Left ventricle myocardium inferior (tissue), 1 donor: Measurements from ENCODE around the gene PRRC2B. TPM values are rescaled to one million over a fixed set of nuclear protein-coding genes. Genes with fewer than 3 reads are reported as not detected.

Experiments
- DNase-seq: peaks from one replicate; pipeline ENCODE4 v3.0.0-alpha.2; 2020
- H3K27ac ChIP-seq: fragments of 200-600 bp; replicated peaks from 2 replicates; pipeline ENCODE4 v1.8.0; 2021
- H3K27me3 ChIP-seq: fragments of 200-600 bp; 2 replicates; pipeline ENCODE4 v1.8.0; 2021; ENCODE audit warnings: low read depth
- H3K36me3 ChIP-seq: fragments of 200-600 bp; 2 replicates; pipeline ENCODE4 v1.8.0; 2021
- H3K4me1 ChIP-seq: fragments of 200-600 bp; 2 replicates; pipeline ENCODE4 v1.8.0; 2021
- H3K4me3 ChIP-seq: fragments of 200-600 bp; 2 replicates; pipeline ENCODE4 v1.8.0; 2021; ENCODE audit warnings: mild to moderate bottlenecking, moderate library complexity
- H3K9me3 ChIP-seq: fragments of 200-600 bp; replicated peaks from 2 replicates; pipeline ENCODE4 v1.8.0; 2021
- CTCF ChIP-seq: fragments of 200-600 bp; IDR thresholded peaks from 2 replicates; pipeline ENCODE4 v1.8.0; 2021; ENCODE audit warnings: antibody characterized with exemption, mild to moderate bottlenecking, borderline replicate concordance
- intact Hi-C: fragments of 100-400 bp; cut with micrococcal nuclease; formaldehyde crosslinking; loops from one replicate; pipeline ENCODE4 v1.11.0; 2022
- total RNA-seq: library from RNA; stranded (reverse); fragmentation: NEBNext Ultra II Directional; extraction: Animal tissue kit (Norgen Biotek cat#: 25700); gene quantifications from one replicate; pipeline ENCODE4 v1.2.1, GENCODE V29; 2021
- donor health status: DM: no; HTN: yes; CAD: no; lungs with severe emphysema.

Gene PRRC2B
- total RNA-seq, 1 donor from 2014 or later, result 109 TPM

DNA sequence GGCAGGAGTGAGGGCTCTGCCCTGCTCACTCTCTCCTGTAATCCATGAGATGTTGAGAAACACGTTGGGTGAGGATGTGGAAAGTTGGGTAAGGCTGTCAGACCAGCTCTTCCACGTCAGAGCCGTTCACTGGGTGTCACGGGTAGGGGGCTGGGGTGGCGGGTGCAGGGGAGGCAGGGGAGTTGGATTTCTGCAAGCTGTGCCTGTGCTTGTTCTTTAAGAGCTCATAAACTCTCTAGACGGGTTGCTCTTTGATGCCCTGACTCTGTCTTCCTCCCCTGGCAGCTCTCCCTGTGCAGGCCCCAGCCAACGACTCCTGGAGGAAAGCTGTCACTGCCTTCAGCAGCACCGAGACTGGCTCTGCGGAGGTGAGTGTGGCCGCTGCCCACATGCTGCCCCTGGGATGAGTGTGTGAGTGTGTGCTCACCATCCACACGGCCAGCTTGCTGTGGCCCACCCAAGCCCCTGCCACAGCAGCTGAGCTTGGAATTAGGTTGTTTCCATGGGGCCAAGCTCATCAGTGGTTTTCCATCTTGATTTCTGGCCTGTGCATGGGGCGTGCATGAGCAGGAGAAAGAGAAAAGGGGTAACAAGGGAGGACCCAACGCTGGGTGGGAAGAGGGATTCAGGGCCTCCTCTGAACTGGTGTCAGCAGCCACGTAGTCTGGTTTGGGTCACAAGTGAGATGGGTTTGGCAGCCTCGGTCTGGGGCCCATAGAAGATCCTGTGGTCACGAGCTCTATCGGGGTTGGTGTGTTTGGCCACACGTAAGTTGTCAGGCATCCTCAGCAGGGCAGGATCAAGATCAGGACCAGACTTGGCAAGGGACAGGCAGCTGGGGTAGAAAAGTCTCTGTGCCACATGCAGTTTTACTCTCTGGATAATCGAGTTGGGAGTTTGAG lies 87.8 kb downstream of the PRRC2B start:
- no peak for TF ChIP-seq CTCF
- H3K27ac ChIP-seq, result peak overlapping the region; percentile 89
- H3K9me3 ChIP-seq, result no peaks in the 10 kb centered on the region
- H3K36me3 ChIP-seq, result peaks cover 99% of the 10 kb centered on the region
- H3K4me1 ChIP-seq, result peaks cover 83% of the 10 kb centered on the region
- H3K4me3 ChIP-seq, result no peak overlapping the region
- no peak for DNase-seq
- no peaks in the 10 kb centered on the region for H3K27me3 ChIP-seq
- intact Hi-C loops, result no loop called here

GRCh38 chr9:131482343-131483006 lies 88.6 kb downstream of the PRRC2B start:
- DNase-seq, result no peak
- Histone ChIP-seq H3K9me3 (no peaks in the 10 kb centered on the region), H3K36me3 (peaks cover 99% of the 10 kb centered on the region), H3K27ac (peak overlapping the region; percentile 89), H3K4me3 (peak overlapping the region; percentile 9), H3K27me3 (no peaks in the 10 kb centered on the region), H3K4me1 (peaks cover 80% of the 10 kb centered on the region)
- TF ChIP-seq CTCF, result no peak
- intact Hi-C loops, result no loop called here

DNA sequence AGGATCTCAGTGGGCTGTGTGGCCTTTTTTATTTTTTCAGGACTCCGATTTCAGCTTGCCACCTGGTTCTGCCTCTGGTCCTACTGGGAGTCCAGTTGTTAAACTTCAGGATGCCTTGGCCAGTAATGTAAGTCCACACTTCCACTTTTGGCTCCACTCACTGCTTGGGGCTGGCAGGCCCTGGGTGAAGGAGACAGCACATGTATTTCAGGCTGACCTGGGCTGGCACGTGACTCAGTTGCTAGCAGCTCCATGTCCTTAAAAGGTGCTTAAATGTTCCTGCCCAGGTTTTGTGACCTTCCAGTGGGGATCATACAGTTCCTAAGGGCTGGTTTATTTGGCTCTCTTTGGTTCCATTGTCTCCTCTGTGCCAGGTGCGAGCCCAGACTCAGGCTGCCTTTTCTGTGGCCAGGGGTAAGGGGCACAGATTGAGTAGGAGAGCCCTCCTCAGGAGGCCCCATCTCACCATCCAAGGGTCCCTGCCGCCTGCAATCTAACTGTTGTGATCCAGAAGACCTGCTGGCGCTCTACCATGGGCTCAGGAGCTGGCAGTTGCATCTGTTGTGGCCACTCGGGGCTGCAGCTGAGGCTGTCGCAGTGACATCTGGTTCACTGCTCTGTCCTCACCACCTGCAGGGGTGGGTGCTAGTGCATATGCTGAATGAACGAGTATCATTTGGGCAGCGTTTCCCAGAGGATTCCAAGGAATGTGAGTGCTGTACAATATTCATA lies 89.6 kb downstream of the PRRC2B start:
- Histone ChIP-seq H3K4me1 (peaks cover 74% of the 10 kb centered on the region), H3K4me3 (peak overlapping the region; percentile 59), H3K9me3 (no peaks in the 10 kb centered on the region), H3K27ac (peak overlapping the region; percentile 89), H3K36me3 (peaks cover 99% of the 10 kb centered on the region), H3K27me3 (no peaks in the 10 kb centered on the region)
- intact Hi-C loops, result no loop called here
- peak; percentile 75 for DNase-seq
- TF ChIP-seq CTCF, result no peak

GRCh38 chr9:131484051-131484445 lies 90.2 kb downstream of the PRRC2B start:
- H3K4me1 ChIP-seq, result peaks cover 72% of the 10 kb centered on the region
- DNase-seq, result no peak
- H3K9me3 ChIP-seq, result no peaks in the 10 kb centered on the region
- intact Hi-C loops, result no loop called here
- peak overlapping the region; percentile 89 for H3K27ac ChIP-seq
- no peaks in the 10 kb centered on the region for H3K27me3 ChIP-seq
- H3K4me3 ChIP-seq, result peak overlapping the region; percentile 59
- TF ChIP-seq CTCF, result no peak
- H3K36me3 ChIP-seq, result peaks cover 99% of the 10 kb centered on the region

GRCh38 chr9:131484560-131485185 lies 90.8 kb downstream of the PRRC2B start:
- peak overlapping the region; percentile 59 for H3K4me3 ChIP-seq
- peaks cover 72% of the 10 kb centered on the region for H3K4me1 ChIP-seq
- H3K27ac ChIP-seq, result peak overlapping the region; percentile 89
- no peak for DNase-seq
- TF ChIP-seq CTCF, result no peak
- peaks cover 99% of the 10 kb centered on the region for H3K36me3 ChIP-seq
- intact Hi-C loops, result no loop called here
- no peaks in the 10 kb centered on the region for H3K9me3 ChIP-seq
- H3K27me3 ChIP-seq, result no peaks in the 10 kb centered on the region
